WERI-Rb-1 (cell line): ENCODE measurements around the gene LAMC1.
"Not testable (repeated sequence)": the region's sequence is repeated elsewhere in the genome, so short reads cannot be mapped to it uniquely, and the experiment has no call there.

Experiments
- DNase-seq: peaks from one replicate; pipeline ENCODE4 v3.0.0-alpha.2; 2020
- H3K27ac ChIP-seq: fragments of 250-450 bp; sonication (Bioruptor Pico); 2 replicates; pipeline ENCODE4 v1.5.1; 2020; ENCODE audit warnings: mild to moderate bottlenecking, moderate library complexity
- H3K27me3 ChIP-seq: fragments of 250-450 bp; sonication (Bioruptor Pico); 2 replicates; pipeline ENCODE4 v1.5.1; 2021; ENCODE audit warnings: mild to moderate bottlenecking, low read depth, moderate library complexity; ENCODE audit not compliant: insufficient read depth, severe bottlenecking
- H3K36me3 ChIP-seq: fragments of 250-450 bp; sonication (Bioruptor Pico); 2 replicates; pipeline ENCODE4 v1.5.1; 2020; ENCODE audit warnings: mild to moderate bottlenecking, moderate library complexity
- H3K4me3 ChIP-seq: 2 replicates; pipeline ENCODE4 v1.5.1; 2011; ENCODE audit warnings: low read depth, mild to moderate bottlenecking, control low read depth, low read length
- H3K9me3 ChIP-seq: fragments of 250-450 bp; sonication (Bioruptor Pico); 2 replicates; pipeline ENCODE4 v1.5.1; 2021; ENCODE audit warnings: mild to moderate bottlenecking, moderate library complexity; ENCODE audit not compliant: severe bottlenecking
- TF ChIP-seq, protein P1 (sequence below): IDR thresholded peaks from 2 replicates; pipeline ENCODE4 v1.5.1; 2011; ENCODE audit warnings: low read depth, mild to moderate bottlenecking, control low read depth, inconsistent platforms, low read length

LAMC1 gene

GRCh38 chr1:183070234-183070922 is 47.2 kb downstream of the LAMC1 start:
- TF ChIP-seq, protein P1, sequence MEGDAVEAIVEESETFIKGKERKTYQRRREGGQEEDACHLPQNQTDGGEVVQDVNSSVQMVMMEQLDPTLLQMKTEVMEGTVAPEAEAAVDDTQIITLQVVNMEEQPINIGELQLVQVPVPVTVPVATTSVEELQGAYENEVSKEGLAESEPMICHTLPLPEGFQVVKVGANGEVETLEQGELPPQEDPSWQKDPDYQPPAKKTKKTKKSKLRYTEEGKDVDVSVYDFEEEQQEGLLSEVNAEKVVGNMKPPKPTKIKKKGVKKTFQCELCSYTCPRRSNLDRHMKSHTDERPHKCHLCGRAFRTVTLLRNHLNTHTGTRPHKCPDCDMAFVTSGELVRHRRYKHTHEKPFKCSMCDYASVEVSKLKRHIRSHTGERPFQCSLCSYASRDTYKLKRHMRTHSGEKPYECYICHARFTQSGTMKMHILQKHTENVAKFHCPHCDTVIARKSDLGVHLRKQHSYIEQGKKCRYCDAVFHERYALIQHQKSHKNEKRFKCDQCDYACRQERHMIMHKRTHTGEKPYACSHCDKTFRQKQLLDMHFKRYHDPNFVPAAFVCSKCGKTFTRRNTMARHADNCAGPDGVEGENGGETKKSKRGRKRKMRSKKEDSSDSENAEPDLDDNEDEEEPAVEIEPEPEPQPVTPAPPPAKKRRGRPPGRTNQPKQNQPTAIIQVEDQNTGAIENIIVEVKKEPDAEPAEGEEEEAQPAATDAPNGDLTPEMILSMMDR, result no peak
- Histone ChIP-seq H3K9me3 (no peaks in the 10 kb centered on the region), H3K27ac (no peak overlapping the region), H3K36me3 (no peaks in the 10 kb centered on the region), H3K27me3 (no peaks in the 10 kb centered on the region), H3K4me3 (no peak overlapping the region)
- DNase-seq, result no peak

GRCh38 chr1:183070923-183071618 is 47.9 kb downstream of the LAMC1 start:
- H3K27ac ChIP-seq, result no peak overlapping the region
- TF ChIP-seq, protein P1, result no peak
- no peaks in the 10 kb centered on the region for H3K27me3 ChIP-seq
- no peak for DNase-seq
- H3K4me3 ChIP-seq, result no peak overlapping the region
- no peaks in the 10 kb centered on the region for H3K9me3 ChIP-seq
- no peaks in the 10 kb centered on the region for H3K36me3 ChIP-seq

DNA sequence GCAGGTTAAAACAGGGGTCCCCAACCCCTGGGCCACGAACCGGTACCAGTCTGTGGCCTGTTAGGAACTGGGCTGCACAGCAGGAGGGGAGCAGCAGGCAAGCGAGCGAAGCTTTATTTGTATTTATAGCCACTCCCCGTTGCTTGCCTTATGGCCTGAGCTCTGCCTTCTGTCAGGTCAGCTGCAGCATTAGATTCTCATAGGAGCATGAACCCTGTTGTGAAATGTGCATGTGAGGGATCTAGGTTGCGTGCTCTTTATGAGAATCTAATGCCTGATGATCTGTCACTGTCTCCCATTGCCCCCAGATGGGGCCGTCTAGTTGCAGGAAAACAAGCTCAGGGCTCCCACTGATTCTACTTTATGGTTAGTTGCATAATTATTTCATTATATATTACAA is 49.4 kb downstream of the LAMC1 start:
- not testable (repeated sequence) for H3K36me3 ChIP-seq, DNase-seq, H3K4me3 ChIP-seq, H3K9me3 ChIP-seq, H3K27me3 ChIP-seq, H3K27ac ChIP-seq

DNA sequence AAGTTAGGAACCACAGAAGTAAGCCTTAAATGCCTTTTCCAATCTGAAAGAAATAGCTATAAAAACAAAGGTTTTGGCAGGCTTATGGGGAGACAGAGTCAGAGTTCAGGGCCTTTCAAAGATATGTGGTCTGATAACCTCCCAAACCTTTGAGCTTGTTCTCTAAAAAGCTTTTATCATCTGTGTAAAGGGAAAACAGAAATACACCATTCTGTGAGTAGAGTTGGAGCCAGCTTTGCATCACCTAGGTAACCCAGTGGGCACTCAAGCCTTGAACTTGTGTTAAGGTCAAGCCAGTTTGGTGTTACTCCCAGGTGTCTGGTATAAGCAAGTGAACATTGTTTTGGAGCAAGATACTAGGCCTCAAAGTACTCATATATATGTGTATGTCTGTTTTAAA is 50.1 kb downstream of the LAMC1 start:
- H3K9me3 ChIP-seq, result no peaks in the 10 kb centered on the region
- TF ChIP-seq, protein P1, result no peak
- H3K27me3 ChIP-seq, result no peaks in the 10 kb centered on the region
- H3K4me3 ChIP-seq, result no peak overlapping the region
- H3K27ac ChIP-seq, result no peak overlapping the region
- no peak for DNase-seq
- no peaks in the 10 kb centered on the region for H3K36me3 ChIP-seq

DNA sequence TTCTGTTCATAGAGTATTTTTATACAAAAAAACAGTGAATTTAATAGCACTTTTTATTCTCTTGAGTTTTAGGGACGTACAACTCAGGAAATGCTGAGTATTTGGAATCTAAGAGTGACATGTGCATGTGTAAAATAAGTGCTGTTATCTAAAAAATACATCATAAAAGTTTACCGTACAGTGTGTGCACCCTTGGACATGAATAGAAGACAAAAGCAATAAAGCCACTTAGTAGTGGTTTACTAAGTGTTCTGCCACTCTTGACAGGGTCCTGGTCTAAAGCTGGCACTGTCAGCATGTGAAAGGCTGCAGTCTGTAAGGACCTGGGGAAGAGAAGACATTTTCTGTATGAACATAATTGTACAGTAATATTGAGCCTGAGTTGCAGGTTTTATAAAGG is 51.0 kb downstream of the LAMC1 start:
- Histone ChIP-seq H3K9me3 (no peaks in the 10 kb centered on the region), H3K4me3 (no peak overlapping the region), H3K27me3 (no peaks in the 10 kb centered on the region), H3K36me3 (no peaks in the 10 kb centered on the region), H3K27ac (no peak overlapping the region)
- no peak for DNase-seq
- TF ChIP-seq, protein P1, result no peak

- Histone ChIP-seq H3K36me3 (no peaks in the 10 kb centered on the region), H3K27me3 (no peaks in the 10 kb centered on the region), H3K4me3 (no peak overlapping the region), H3K9me3 (no peaks in the 10 kb centered on the region), H3K27ac (no peak overlapping the region)
- DNase-seq, result no peak
- TF ChIP-seq, protein P1, result no peak
These were observed 52.6 kb downstream of the LAMC1 start for GRCh38 chr1:183075861-183076260.
